ENCODE data around the gene MICOS13. TPM values are rescaled to one million over a fixed set of nuclear protein-coding genes. Genes with fewer than 3 reads are reported as not detected.

Gene MICOS13
- total and polyA plus RNA-seq, 2 experiments from 2014 or later: 15.5 to 54.6 TPM

DNA sequence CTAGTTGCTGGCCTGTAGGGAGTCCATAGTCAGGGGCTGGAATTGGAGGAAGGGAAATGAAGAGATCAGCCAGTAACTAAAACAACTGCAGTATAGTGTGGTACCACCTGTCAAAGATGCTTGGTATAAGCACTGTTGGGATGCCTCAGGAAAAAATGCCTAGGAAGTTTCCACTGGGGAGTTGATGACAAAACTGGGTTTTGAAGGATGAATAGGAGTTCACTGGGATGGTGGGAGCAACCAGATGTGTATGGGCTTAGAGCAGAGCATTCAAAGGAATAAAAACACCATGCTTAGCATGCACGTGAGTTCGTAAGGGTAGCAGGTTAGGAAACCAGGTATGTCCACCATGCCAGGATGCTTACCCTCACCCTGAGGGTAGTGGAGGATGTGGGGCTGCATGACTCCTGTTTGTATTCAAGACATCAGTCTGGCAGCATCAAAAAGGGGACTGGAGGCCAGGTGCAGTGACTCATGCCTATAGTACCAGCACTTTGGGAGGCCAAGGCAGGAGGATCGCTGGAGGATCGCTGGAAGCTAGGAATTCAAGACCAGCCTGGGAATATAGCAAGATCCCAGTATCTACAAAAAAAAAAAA lies 47.2 kb upstream of the MICOS13 start:
- no peaks in the 10 kb centered on the region for H3K4me1 Mint-ChIP-seq
- no peaks in the 10 kb centered on the region for H3K79me2 ChIP-seq (replicated peaks; ENCODE audit: insufficient read depth)
- no peak overlapping the region for H3K4me3 ChIP-seq
- H3K9me3 Mint-ChIP-seq: peaks cover 4% of the 10 kb centered on the region; the same call in 1 of the 3 replicates
- no peaks in the 10 kb centered on the region for H3K27me3 Mint-ChIP-seq (ENCODE audit: insufficient read depth, low read depth, poor library complexity)
- H3K4me1 ChIP-seq (ENCODE audit: insufficient read depth): no peaks in the 10 kb centered on the region
- no peaks in the 10 kb centered on the region for H3F3A ChIP-seq (replicated peaks; ENCODE audit: low read depth)
- TF ChIP-seq, protein P1, sequence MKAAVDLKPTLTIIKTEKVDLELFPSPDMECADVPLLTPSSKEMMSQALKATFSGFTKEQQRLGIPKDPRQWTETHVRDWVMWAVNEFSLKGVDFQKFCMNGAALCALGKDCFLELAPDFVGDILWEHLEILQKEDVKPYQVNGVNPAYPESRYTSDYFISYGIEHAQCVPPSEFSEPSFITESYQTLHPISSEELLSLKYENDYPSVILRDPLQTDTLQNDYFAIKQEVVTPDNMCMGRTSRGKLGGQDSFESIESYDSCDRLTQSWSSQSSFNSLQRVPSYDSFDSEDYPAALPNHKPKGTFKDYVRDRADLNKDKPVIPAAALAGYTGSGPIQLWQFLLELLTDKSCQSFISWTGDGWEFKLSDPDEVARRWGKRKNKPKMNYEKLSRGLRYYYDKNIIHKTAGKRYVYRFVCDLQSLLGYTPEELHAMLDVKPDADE (IDR thresholded peaks at IDR 0.05): no peak
- no peak for TF ChIP-seq EZH2 (IDR thresholded peaks at IDR 0.05; ENCODE audit: low read depth, unreplicated experiment)
- TF ChIP-seq, protein P2, sequence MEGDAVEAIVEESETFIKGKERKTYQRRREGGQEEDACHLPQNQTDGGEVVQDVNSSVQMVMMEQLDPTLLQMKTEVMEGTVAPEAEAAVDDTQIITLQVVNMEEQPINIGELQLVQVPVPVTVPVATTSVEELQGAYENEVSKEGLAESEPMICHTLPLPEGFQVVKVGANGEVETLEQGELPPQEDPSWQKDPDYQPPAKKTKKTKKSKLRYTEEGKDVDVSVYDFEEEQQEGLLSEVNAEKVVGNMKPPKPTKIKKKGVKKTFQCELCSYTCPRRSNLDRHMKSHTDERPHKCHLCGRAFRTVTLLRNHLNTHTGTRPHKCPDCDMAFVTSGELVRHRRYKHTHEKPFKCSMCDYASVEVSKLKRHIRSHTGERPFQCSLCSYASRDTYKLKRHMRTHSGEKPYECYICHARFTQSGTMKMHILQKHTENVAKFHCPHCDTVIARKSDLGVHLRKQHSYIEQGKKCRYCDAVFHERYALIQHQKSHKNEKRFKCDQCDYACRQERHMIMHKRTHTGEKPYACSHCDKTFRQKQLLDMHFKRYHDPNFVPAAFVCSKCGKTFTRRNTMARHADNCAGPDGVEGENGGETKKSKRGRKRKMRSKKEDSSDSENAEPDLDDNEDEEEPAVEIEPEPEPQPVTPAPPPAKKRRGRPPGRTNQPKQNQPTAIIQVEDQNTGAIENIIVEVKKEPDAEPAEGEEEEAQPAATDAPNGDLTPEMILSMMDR (conservative IDR thresholded peaks at IDR 0.05; ENCODE audit: low read depth in 2 of 2): no peak
- TF ChIP-seq POLR2AphosphoS5 (IDR thresholded peaks at IDR 0.05; ENCODE audit: low read depth): no peak
- TF ChIP-seq NANOG (IDR thresholded peaks at IDR 0.05; ENCODE audit: borderline replicate concordance): no peak
- TF ChIP-seq, protein P3, sequence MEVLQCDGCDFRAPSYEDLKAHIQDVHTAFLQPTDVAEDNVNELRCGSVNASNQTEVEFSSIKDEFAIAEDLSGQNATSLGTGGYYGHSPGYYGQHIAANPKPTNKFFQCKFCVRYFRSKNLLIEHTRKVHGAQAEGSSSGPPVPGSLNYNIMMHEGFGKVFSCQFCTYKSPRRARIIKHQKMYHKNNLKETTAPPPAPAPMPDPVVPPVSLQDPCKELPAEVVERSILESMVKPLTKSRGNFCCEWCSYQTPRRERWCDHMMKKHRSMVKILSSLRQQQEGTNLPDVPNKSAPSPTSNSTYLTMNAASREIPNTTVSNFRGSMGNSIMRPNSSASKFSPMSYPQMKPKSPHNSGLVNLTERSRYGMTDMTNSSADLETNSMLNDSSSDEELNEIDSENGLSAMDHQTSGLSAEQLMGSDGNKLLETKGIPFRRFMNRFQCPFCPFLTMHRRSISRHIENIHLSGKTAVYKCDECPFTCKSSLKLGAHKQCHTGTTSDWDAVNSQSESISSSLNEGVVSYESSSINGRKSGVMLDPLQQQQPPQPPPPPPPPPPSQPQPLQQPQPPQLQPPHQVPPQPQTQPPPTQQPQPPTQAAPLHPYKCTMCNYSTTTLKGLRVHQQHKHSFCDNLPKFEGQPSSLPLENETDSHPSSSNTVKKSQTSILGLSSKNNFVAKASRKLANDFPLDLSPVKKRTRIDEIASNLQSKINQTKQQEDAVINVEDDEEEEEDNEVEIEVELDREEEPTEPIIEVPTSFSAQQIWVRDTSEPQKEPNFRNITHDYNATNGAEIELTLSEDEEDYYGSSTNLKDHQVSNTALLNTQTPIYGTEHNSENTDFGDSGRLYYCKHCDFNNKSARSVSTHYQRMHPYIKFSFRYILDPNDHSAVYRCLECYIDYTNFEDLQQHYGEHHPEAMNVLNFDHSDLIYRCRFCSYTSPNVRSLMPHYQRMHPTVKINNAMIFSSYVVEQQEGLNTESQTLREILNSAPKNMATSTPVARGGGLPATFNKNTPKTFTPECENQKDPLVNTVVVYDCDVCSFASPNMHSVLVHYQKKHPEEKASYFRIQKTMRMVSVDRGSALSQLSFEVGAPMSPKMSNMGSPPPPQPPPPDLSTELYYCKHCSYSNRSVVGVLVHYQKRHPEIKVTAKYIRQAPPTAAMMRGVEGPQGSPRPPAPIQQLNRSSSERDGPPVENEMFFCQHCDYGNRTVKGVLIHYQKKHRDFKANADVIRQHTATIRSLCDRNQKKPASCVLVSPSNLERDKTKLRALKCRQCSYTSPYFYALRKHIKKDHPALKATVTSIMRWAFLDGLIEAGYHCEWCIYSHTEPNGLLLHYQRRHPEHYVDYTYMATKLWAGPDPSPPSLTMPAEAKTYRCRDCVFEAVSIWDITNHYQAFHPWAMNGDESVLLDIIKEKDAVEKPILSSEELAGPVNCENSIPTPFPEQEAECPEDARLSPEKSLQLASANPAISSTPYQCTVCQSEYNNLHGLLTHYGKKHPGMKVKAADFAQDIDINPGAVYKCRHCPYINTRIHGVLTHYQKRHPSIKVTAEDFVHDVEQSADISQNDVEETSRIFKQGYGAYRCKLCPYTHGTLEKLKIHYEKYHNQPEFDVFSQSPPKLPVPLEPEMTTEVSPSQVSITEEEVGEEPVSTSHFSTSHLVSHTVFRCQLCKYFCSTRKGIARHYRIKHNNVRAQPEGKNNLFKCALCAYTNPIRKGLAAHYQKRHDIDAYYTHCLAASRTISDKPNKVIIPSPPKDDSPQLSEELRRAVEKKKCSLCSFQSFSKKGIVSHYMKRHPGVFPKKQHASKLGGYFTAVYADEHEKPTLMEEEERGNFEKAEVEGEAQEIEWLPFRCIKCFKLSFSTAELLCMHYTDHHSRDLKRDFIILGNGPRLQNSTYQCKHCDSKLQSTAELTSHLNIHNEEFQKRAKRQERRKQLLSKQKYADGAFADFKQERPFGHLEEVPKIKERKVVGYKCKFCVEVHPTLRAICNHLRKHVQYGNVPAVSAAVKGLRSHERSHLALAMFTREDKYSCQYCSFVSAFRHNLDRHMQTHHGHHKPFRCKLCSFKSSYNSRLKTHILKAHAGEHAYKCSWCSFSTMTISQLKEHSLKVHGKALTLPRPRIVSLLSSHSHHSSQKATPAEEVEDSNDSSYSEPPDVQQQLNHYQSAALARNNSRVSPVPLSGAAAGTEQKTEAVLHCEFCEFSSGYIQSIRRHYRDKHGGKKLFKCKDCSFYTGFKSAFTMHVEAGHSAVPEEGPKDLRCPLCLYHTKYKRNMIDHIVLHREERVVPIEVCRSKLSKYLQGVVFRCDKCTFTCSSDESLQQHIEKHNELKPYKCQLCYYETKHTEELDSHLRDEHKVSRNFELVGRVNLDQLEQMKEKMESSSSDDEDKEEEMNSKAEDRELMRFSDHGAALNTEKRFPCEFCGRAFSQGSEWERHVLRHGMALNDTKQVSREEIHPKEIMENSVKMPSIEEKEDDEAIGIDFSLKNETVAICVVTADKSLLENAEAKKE (CRISPR knock-in tag; IDR thresholded peaks at IDR 0.05): no peak
- no peak for TF ChIP-seq JUNB (IDR thresholded peaks at IDR 0.05; ENCODE audit: unreplicated experiment)
- no peak for TF ChIP-seq CREB1 (CRISPR knock-in tag; IDR thresholded peaks at IDR 0.05; ENCODE audit: low read depth)
- no peak for TF ChIP-seq ZNF331 (CRISPR knock-in tag; IDR thresholded peaks at IDR 0.05; ENCODE audit: low read depth)
- TF ChIP-seq, protein P4, sequence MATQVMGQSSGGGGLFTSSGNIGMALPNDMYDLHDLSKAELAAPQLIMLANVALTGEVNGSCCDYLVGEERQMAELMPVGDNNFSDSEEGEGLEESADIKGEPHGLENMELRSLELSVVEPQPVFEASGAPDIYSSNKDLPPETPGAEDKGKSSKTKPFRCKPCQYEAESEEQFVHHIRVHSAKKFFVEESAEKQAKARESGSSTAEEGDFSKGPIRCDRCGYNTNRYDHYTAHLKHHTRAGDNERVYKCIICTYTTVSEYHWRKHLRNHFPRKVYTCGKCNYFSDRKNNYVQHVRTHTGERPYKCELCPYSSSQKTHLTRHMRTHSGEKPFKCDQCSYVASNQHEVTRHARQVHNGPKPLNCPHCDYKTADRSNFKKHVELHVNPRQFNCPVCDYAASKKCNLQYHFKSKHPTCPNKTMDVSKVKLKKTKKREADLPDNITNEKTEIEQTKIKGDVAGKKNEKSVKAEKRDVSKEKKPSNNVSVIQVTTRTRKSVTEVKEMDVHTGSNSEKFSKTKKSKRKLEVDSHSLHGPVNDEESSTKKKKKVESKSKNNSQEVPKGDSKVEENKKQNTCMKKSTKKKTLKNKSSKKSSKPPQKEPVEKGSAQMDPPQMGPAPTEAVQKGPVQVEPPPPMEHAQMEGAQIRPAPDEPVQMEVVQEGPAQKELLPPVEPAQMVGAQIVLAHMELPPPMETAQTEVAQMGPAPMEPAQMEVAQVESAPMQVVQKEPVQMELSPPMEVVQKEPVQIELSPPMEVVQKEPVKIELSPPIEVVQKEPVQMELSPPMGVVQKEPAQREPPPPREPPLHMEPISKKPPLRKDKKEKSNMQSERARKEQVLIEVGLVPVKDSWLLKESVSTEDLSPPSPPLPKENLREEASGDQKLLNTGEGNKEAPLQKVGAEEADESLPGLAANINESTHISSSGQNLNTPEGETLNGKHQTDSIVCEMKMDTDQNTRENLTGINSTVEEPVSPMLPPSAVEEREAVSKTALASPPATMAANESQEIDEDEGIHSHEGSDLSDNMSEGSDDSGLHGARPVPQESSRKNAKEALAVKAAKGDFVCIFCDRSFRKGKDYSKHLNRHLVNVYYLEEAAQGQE (IDR thresholded peaks at IDR 0.05; ENCODE audit: unreplicated experiment): no peak
- no peak for TF ChIP-seq STAT1 (IDR thresholded peaks at IDR 0.05; ENCODE audit: unreplicated experiment)
- no peak for TF ChIP-seq ZNF114 (CRISPR knock-in tag; IDR thresholded peaks at IDR 0.05)
- no peak for TF ChIP-seq EZH2phosphoT487 (IDR thresholded peaks at IDR 0.05; ENCODE audit: unreplicated experiment)
- H4K20me1 ChIP-seq (replicated peaks; ENCODE audit: insufficient read depth): no peaks in the 10 kb centered on the region
- no peaks in the 10 kb centered on the region for H3K9me2 ChIP-seq (ENCODE audit: insufficient read depth)
- no peak for DNase-seq (ENCODE audit: low spot score)
- H2AFZ ChIP-seq: no peak overlapping the region
- H3K4me3 Mint-ChIP-seq: no peak overlapping the region
- no peak overlapping the region for H3K27ac Mint-ChIP-seq
- no peak overlapping the region for H3K4me2 ChIP-seq
- no peaks in the 10 kb centered on the region for H3K36me3 ChIP-seq (ENCODE audit: insufficient read depth)
- no peak for ATAC-seq
- no peaks in the 10 kb centered on the region for H3K27me3 ChIP-seq (ENCODE audit: insufficient read depth)
- no peak overlapping the region for H3K27ac ChIP-seq (ENCODE audit: low read depth)
- H3K36me3 Mint-ChIP-seq (ENCODE audit: low read depth): no peaks in the 10 kb centered on the region

Measured in GM23338 (cell line).